H1 (cell line): ENCODE measurements around the gene PRCD. TPM values are rescaled to one million over a fixed set of nuclear protein-coding genes. Genes with fewer than 3 reads are reported as not detected.

Experiments
- CTCF ChIA-PET: fragments of 300-600 bp; sonication (Branson Sonifier 250); formaldehyde crosslinking; loops from one replicate; lab custom pipeline; 2021; ENCODE audit not compliant: partially characterized antibody; lab: Charles Lee
- POLR2A ChIA-PET: fragments of 300-600 bp; sonication (Branson Sonifier 250); formaldehyde crosslinking; loops from one replicate; lab custom pipeline; 2021; ENCODE audit warnings: inconsistent platforms; ENCODE audit not compliant: partially characterized antibody; lab: Charles Lee
- DNase-seq, 2 experiments: peaks; one replicate each; pipeline versions ENCODE4 v3.0.0 to v3.0.0-alpha.2; 2010 to 2022; ENCODE audit warnings: low spot score in 2 of 2, low read depth in 1 of 2, mixed read lengths in 1 of 2
- FAIRE-seq: peaks from 2 replicates; lab custom pipeline; 2011; peaks lifted over from hg19 to GRCh38; lab: Jason Lieb, UNC
- H2AFZ ChIP-seq: 2 replicates; pipeline ENCODE4 v1.8.1; 2012; ENCODE audit warnings: low read length, inconsistent platforms
- H2AK5ac ChIP-seq: 2 replicates; pipeline ENCODE4 v1.6.1; 2013; ENCODE audit warnings: low read depth, low read length
- H2BK120ac ChIP-seq: replicated peaks from 2 replicates; pipeline ENCODE3; 2013; ENCODE audit warnings: low read depth, low read length, inconsistent platforms
- H2BK12ac ChIP-seq: 2 replicates; pipeline ENCODE4 v1.6.1; 2013; ENCODE audit warnings: low read depth, low read length
- H2BK15ac ChIP-seq: 2 replicates; pipeline ENCODE4 v1.6.1; 2013; ENCODE audit warnings: low read length
- H2BK20ac ChIP-seq: 2 replicates; pipeline ENCODE4 v1.6.1; 2013; ENCODE audit warnings: low read length
- H2BK5ac ChIP-seq: 2 replicates; pipeline ENCODE4 v1.6.1; 2013; ENCODE audit warnings: low read depth, low read length
- H3K14ac ChIP-seq: 2 replicates; pipeline ENCODE4 v1.6.1; 2013; ENCODE audit warnings: inconsistent platforms; ENCODE audit not compliant: insufficient read length
- H3K18ac ChIP-seq: 2 replicates; pipeline ENCODE4 v1.6.1; 2013; ENCODE audit warnings: low read length; ENCODE audit errors: extremely low read depth
- H3K23ac ChIP-seq: 2 replicates; pipeline ENCODE4 v1.6.1; 2013; ENCODE audit warnings: inconsistent platforms; ENCODE audit not compliant: insufficient read length
- H3K23me2 ChIP-seq: 2 replicates; pipeline ENCODE4 v1.6.1; 2013; ENCODE audit warnings: low read depth, low read length
- H3K27ac ChIP-seq: 2 replicates; pipeline ENCODE4 v1.6.1; 2011; ENCODE audit warnings: low read depth, low read length, inconsistent platforms
- H3K27me3 ChIP-seq, 4 experiments: replicated peaks in 1 of 4; 1 replicate in 1 of 4; 2 replicates in 3 of 4; pipeline versions ENCODE4 v1.6.1 to v1.8.1; 2011 to 2013; ENCODE audit warnings: low read length in 3 of 4, mild to moderate bottlenecking in 3 of 4, inconsistent platforms in 2 of 4, mixed read lengths in 2 of 4, moderate library complexity in 1 of 4; ENCODE audit not compliant: control insufficient read depth in 3 of 4, insufficient read depth in 3 of 4; ENCODE audit errors: extremely low read depth in 1 of 4
- H3K36me3 ChIP-seq, 4 experiments: 2 replicates each; pipeline versions ENCODE4 v1.6.1 to v1.8.1; 2011 to 2013; ENCODE audit warnings: mild to moderate bottlenecking in 4 of 4, low read length in 3 of 4, moderate library complexity in 2 of 4, control low read depth in 1 of 4, inconsistent platforms in 1 of 4; ENCODE audit not compliant: insufficient read depth in 4 of 4, control insufficient read depth in 2 of 4
- H3K4ac ChIP-seq: replicated peaks from 2 replicates; pipeline ENCODE3; 2013; ENCODE audit warnings: low read length, low read depth, mixed read lengths, inconsistent platforms; ENCODE audit not compliant: insufficient read length
- H3K4me1 ChIP-seq, 4 experiments: replicated peaks in 1 of 4; 1 replicate in 1 of 4; 2 replicates in 3 of 4; pipeline versions ENCODE4 v1.6.1 to v1.8.1; 2011 to 2013; ENCODE audit warnings: low read length in 3 of 4, inconsistent platforms in 2 of 4, mixed read lengths in 1 of 4; ENCODE audit not compliant: insufficient read depth in 4 of 4, control insufficient read depth in 3 of 4
- H3K4me2 ChIP-seq, 2 experiments: 2 replicates each; pipeline versions ENCODE4 v1.6.1 to v1.8.1; 2011 to 2013; ENCODE audit warnings: low read depth in 2 of 2, low read length in 2 of 2, control low read depth in 1 of 2, inconsistent platforms in 1 of 2, mild to moderate bottlenecking in 1 of 2; ENCODE audit not compliant: insufficient read depth in 1 of 2
- H3K4me3 ChIP-seq, 4 experiments: fragments of 200-600, 300-600 bp in 1 of 4; sonication (generic), shearing (Covaris generic), sonication (Bioruptor Twin) in 1 of 4; 2 replicates each; pipeline versions ENCODE4 v1.5.1 to v1.8.1; 2011 to 2016; ENCODE audit warnings: low read length in 4 of 4, low read depth in 3 of 4, control low read depth in 2 of 4, inconsistent platforms in 2 of 4, mild to moderate bottlenecking in 2 of 4, mixed read lengths in 1 of 4, moderate library complexity in 1 of 4; ENCODE audit not compliant: insufficient read depth in 2 of 4; ENCODE audit errors: extremely low read depth in 1 of 4
- H3K56ac ChIP-seq: replicated peaks from 2 replicates; pipeline ENCODE3; 2013; ENCODE audit warnings: low read depth, mild to moderate bottlenecking, mixed read lengths, low read length, inconsistent platforms; ENCODE audit not compliant: insufficient read length
- H3K79me1 ChIP-seq: 2 replicates; pipeline ENCODE4 v1.6.1; 2013; ENCODE audit warnings: low read depth, low read length, control low read depth
- H3K79me2 ChIP-seq, 2 experiments: 2 replicates each; pipeline versions ENCODE4 v1.6.1 to v1.8.1; 2012 to 2013; ENCODE audit warnings: low read length in 2 of 2, mild to moderate bottlenecking in 2 of 2, inconsistent platforms in 1 of 2; ENCODE audit not compliant: insufficient read depth in 2 of 2, control insufficient read depth in 1 of 2
- H3K9ac ChIP-seq, 4 experiments: replicated peaks in 1 of 4; 1 replicate in 1 of 4; 2 replicates in 3 of 4; pipeline versions ENCODE4 v1.6.1 to v1.8.1; 2011 to 2013; ENCODE audit warnings: low read depth in 3 of 4, low read length in 3 of 4, control low read depth in 2 of 4, mild to moderate bottlenecking in 2 of 4, moderate library complexity in 2 of 4, inconsistent platforms in 1 of 4; ENCODE audit errors: extremely low read depth in 1 of 4
- H3K9me3 ChIP-seq, 2 experiments: 2 replicates each; pipeline versions ENCODE4 v1.6.1 to v1.8.1; 2012 to 2013; ENCODE audit warnings: mild to moderate bottlenecking in 2 of 2, moderate library complexity in 2 of 2, control low read depth in 1 of 2, inconsistent platforms in 1 of 2, low read depth in 1 of 2, low read length in 1 of 2, mixed read lengths in 1 of 2; ENCODE audit not compliant: insufficient read depth in 2 of 2
- H4K20me1 ChIP-seq, 2 experiments: replicated peaks in 1 of 2; 2 replicates each; pipeline versions ENCODE3 to v1.8.1; 2011 to 2013; ENCODE audit warnings: inconsistent platforms in 2 of 2, low read length in 2 of 2, mild to moderate bottlenecking in 1 of 2; ENCODE audit not compliant: insufficient read depth in 2 of 2, control insufficient read depth in 1 of 2
- H4K5ac ChIP-seq: 2 replicates; pipeline ENCODE4 v1.6.1; 2013; ENCODE audit warnings: low read length, low read depth, mixed read lengths, inconsistent platforms; ENCODE audit not compliant: insufficient read length
- H4K8ac ChIP-seq: 2 replicates; pipeline ENCODE4 v1.8.0; 2013; ENCODE audit warnings: mild to moderate bottlenecking, moderate library complexity, low read length, inconsistent platforms; ENCODE audit not compliant: insufficient read depth; ENCODE audit errors: extremely low read depth
- H4K91ac ChIP-seq: replicated peaks from 2 replicates; pipeline ENCODE3; 2013; ENCODE audit warnings: low read length, mixed read lengths, inconsistent platforms; ENCODE audit not compliant: insufficient read length
- TAF7 ChIP-seq: optimal IDR thresholded peaks from 2 replicates; pipeline ENCODE3; 2011; ENCODE audit warnings: low read depth, mild to moderate bottlenecking, inconsistent platforms, low read length, moderate library complexity, borderline replicate concordance
- WGBS, 2 experiments: shearing (Covaris generic) in 1 of 2; methylation state at CpG; one replicate each; pipeline versions ENCODE4 v1.1.6 to v1.1.7; 2013 to 2015; ENCODE audit warnings: low lambda C conversion rate in 2 of 2, mixed read lengths in 2 of 2, inconsistent platforms in 1 of 2, low coverage in 1 of 2, missing lambda C conversion rate in 1 of 2; ENCODE audit not compliant: insufficient replicate concordance in 2 of 2, insufficient coverage in 1 of 2, insufficient read length in 1 of 2; ENCODE audit errors: extremely low coverage in 1 of 2, missing lambda C conversion rate in 1 of 2; 5-methylcytosine and 5-hydroxymethylcytosine counted together
- polyA plus RNA-seq, 7 experiments: library from polyadenylated mRNA; depleted of rRNA in 3 of 7; stranded (reverse) in 5 of 7; unstranded in 2 of 7; fragments of >200 nt in 5 of 7; fragments of 200-250 nt in 2 of 7; gene quantifications; 1 replicate in 5 of 7; 2 replicates in 1 of 7; 4 replicates in 1 of 7; pipeline versions ENCODE4 v1.2.1 to v1.2.3, GENCODE V29; 2011 to 2013; ENCODE audit warnings: missing spikeins in 2 of 7, mixed read lengths in 2 of 7
- total RNA-seq: library from RNA; stranded (reverse); fragmentation: NEBNext Ultra II Directional; extraction: Animal tissue kit (Norgen Biotek cat#: 25700); gene quantifications from 2 replicates; pipeline ENCODE4 v1.2.1, GENCODE V29; 2021

The PRCD gene
- total and polyA plus RNA-seq, 2 of the 8 experiments (the other 6 are each of a cell fraction or from before 2014, with no cell fraction given) = 0.77 to 2.1 TPM

DNA sequence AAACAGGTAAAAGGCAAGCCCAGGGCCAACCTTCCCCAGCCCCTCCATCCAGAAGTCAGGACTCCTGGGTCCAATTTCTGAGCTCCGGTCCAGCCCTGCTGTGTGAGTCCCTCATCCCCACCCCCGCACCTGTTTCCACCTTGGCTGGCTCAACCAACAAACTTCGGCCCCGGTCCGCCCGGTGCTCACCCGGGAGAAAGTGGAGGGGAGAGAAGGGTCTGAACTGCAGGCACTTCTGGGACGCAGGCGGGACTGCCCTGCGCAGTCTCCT is 39.2 kb upstream of the PRCD start:
- Histone ChIP-seq H2BK15ac (no peak overlapping the region), H4K5ac (no peak overlapping the region), H2AK5ac (no peak overlapping the region), H4K91ac (no peak overlapping the region), H3K4me2 (peak overlapping the region; percentile 81 to 85), H3K56ac (no peak overlapping the region), H3K9ac (peak overlapping the region; percentile 22 to 83 (median 60); a peak in 6 of 7 replicates), H2BK12ac (no peak overlapping the region), H3K4me3 (peak overlapping the region; percentile 62 to 82 (median 76)), H3K23me2 (peaks cover 7% of the 10 kb centered on the region; the same call in 1 of the 2 replicates), H3K27ac (no peak overlapping the region), H4K8ac (peak overlapping the region; percentile 69), H3K23ac (no peak overlapping the region), H3K4me1 (peaks cover 11 to 39% (median 34%) of the 10 kb centered on the region in 4 experiments), H2AFZ (no peak overlapping the region), H2BK5ac (no peak overlapping the region), H4K20me1 (peaks cover 4 to 20% of the 10 kb centered on the region in 2 experiments), H3K9me3 (no peaks in the 10 kb centered on the region), H3K4ac (peak overlapping the region; percentile 61), H2BK20ac (no peak overlapping the region), H3K27me3 (no peaks in the 10 kb centered on the region), H3K36me3 (no peaks in the 10 kb centered on the region), H3K79me1 (peaks cover 12% of the 10 kb centered on the region), H3K18ac (peak overlapping the region; percentile 60; the same call in 1 of the 2 replicates), H3K79me2 (peaks cover 0 to 6% of the 10 kb centered on the region in 2 experiments; a peak in 2 of 4 replicates), H3K14ac (no peak overlapping the region), H2BK120ac (no peak overlapping the region)
- no peak for FAIRE-seq
- CTCF ChIA-PET = interaction anchor here (1.1 to 20.2 kb wide), 6 partner anchors 20 to 114 kb away, joined by 3 to 446 read pairs (median 70); partner anchors contain the start of gene AANAT
- no peak for TF ChIP-seq TAF7
- POLR2A ChIA-PET = interaction anchor here (1.2 to 3.8 kb wide), 3 partner anchors 14 to 58 kb away, joined by 4 to 15 read pairs (median 8); partner anchors contain the start of gene PRCD
- 3% methylated on average over 9 of the region's 10 CpGs; no CpG with 5 or more reads in 1 of the 2 experiments for WGBS, 2 experiments
- DNase-seq = no peak
